Kidney epithelial cell (primary cell): ENCODE data around the gene FOXF2. TPM values are rescaled to one million over a fixed set of nuclear protein-coding genes. Genes with fewer than 3 reads are reported as not detected.
A peak's percentile ranks its signal among the peaks of the same experiment; 100 is the strongest.

ENCODE experiments used
- DNase-seq: peaks from one replicate; pipeline ENCODE4 v3.0.0-alpha.2; 2010; ENCODE audit warnings: low read depth
- H3K27me3 ChIP-seq: 2 replicates; pipeline ENCODE4 v1.6.0; 2011; ENCODE audit warnings: low read length; ENCODE audit not compliant: control insufficient read depth, insufficient read depth
- H3K36me3 ChIP-seq: 2 replicates; pipeline ENCODE4 v1.5.1; 2011; ENCODE audit warnings: low read length; ENCODE audit not compliant: control insufficient read depth, insufficient read depth
- H3K4me3 ChIP-seq: 2 replicates; pipeline ENCODE4 v1.5.1; 2011; ENCODE audit warnings: low read depth, mild to moderate bottlenecking, control low read depth, low read length
- CTCF ChIP-seq: IDR thresholded peaks from 2 replicates; pipeline ENCODE4 v1.5.1; 2011; ENCODE audit warnings: mild to moderate bottlenecking, moderate library complexity, low read length, control low read depth, inconsistent platforms; ENCODE audit not compliant: insufficient read depth, poor library complexity, severe bottlenecking
- total RNA-seq: library from RNA; depleted of rRNA; stranded (reverse); fragments of >200 nt; gene quantifications from 2 replicates; pipeline ENCODE4 v1.2.3, GENCODE V29; 2015

The FOXF2 gene
- total RNA-seq, 1 donor from 2014 or later, result 0.38 TPM

- no peak for DNase-seq
- no peak overlapping the region for H3K4me3 ChIP-seq
- H3K36me3 ChIP-seq, result no peaks in the 10 kb centered on the region
These were observed 27.4 kb downstream of the FOXF2 start for GRCh38 chr6:1416820-1417219.

GRCh38 chr6:1417718-1418117 is 28.3 kb downstream of the FOXF2 start:
- no peak for DNase-seq
- Histone ChIP-seq H3K4me3 (no peak overlapping the region), H3K27me3 (peaks cover 2% of the 10 kb centered on the region), H3K36me3 (no peaks in the 10 kb centered on the region)
- no peak for TF ChIP-seq CTCF

More at GRCh38 chr6:1416820-1417219, 27.4 kb downstream of the FOXF2 start:
- TF ChIP-seq CTCF, result no peak
- H3K27me3 ChIP-seq, result peaks cover 2% of the 10 kb centered on the region

- TF ChIP-seq CTCF, result no peak
These were observed 29.3 kb downstream of the FOXF2 start for GRCh38 chr6:1418471-1419191.

GRCh38 chr6:1420382-1420781 is 31.0 kb downstream of the FOXF2 start:
- TF ChIP-seq CTCF, result no peak
- Histone ChIP-seq H3K4me3 (no peak overlapping the region), H3K36me3 (no peaks in the 10 kb centered on the region)

More at GRCh38 chr6:1418471-1419191, 29.3 kb downstream of the FOXF2 start:
- Histone ChIP-seq H3K27me3 (peaks cover 2% of the 10 kb centered on the region), H3K4me3 (no peak overlapping the region), H3K36me3 (no peaks in the 10 kb centered on the region)
- DNase-seq, result no peak

GRCh38 chr6:1422290-1422689 is 32.9 kb downstream of the FOXF2 start:
- Histone ChIP-seq H3K36me3 (no peaks in the 10 kb centered on the region), H3K27me3 (no peaks in the 10 kb centered on the region), H3K4me3 (no peak overlapping the region)
- DNase-seq, result no peak
- no peak for TF ChIP-seq CTCF

More at GRCh38 chr6:1420382-1420781, 31.0 kb downstream of the FOXF2 start:
- H3K27me3 ChIP-seq, result no peaks in the 10 kb centered on the region
- no peak for DNase-seq

- no peaks in the 10 kb centered on the region for H3K36me3 ChIP-seq
- DNase-seq, result peak; percentile 66
- no peaks in the 10 kb centered on the region for H3K27me3 ChIP-seq
- no peak overlapping the region for H3K4me3 ChIP-seq
- TF ChIP-seq CTCF, result no peak
These were observed 34.2 kb downstream of the FOXF2 start for GRCh38 chr6:1423578-1423977.
